Keratinocyte (primary cell): ENCODE results near the gene LAMP1. TPM values are rescaled to one million over a fixed set of nuclear protein-coding genes. Genes with fewer than 3 reads are reported as not detected.

ENCODE experiments used
- DNase-seq: peaks from one replicate; pipeline ENCODE4 v3.0.0-alpha.2; 2011; ENCODE audit warnings: low read depth, missing footprints, low spot score
- FAIRE-seq: peaks from 2 replicates; lab custom pipeline; 2011; peaks lifted over from hg19 to GRCh38; lab: Jason Lieb, UNC
- H2AFZ ChIP-seq: 2 replicates; pipeline ENCODE4 v1.6.0; 2012; ENCODE audit warnings: low read length, control low read depth, inconsistent platforms; ENCODE audit not compliant: control insufficient read depth
- H3K27ac ChIP-seq: 2 replicates; pipeline ENCODE4 v1.5.1; 2011; ENCODE audit warnings: low read length; ENCODE audit not compliant: control insufficient read depth, insufficient read depth
- H3K27me3 ChIP-seq: 3 replicates; pipeline ENCODE4 v1.6.0; 2011; ENCODE audit warnings: low read length; ENCODE audit not compliant: control insufficient read depth, insufficient read depth; ENCODE audit errors: extremely low read depth
- H3K36me3 ChIP-seq, 2 experiments: 2 replicates in 1 of 2; 3 replicates in 1 of 2; pipeline ENCODE4 v1.5.1; 2011; ENCODE audit warnings: low read length in 2 of 2, mild to moderate bottlenecking in 1 of 2; ENCODE audit not compliant: control insufficient read depth in 2 of 2, insufficient read depth in 2 of 2; ENCODE audit errors: extremely low read depth in 1 of 2
- H3K4me1 ChIP-seq: 3 replicates; pipeline ENCODE4 v1.5.1; 2011; ENCODE audit warnings: low read length; ENCODE audit not compliant: control insufficient read depth, insufficient read depth; ENCODE audit errors: extremely low read depth
- H3K4me2 ChIP-seq: 3 replicates; pipeline ENCODE4 v1.6.0; 2011; ENCODE audit warnings: low read depth, low read length; ENCODE audit not compliant: control insufficient read depth, insufficient read depth; ENCODE audit errors: extremely low read depth
- H3K4me3 ChIP-seq, 3 experiments: fragments of 200-600 bp in 1 of 3; sonication (generic) in 1 of 3; 2 replicates in 2 of 3; 3 replicates in 1 of 3; pipeline ENCODE4 v1.5.1; 2011 to 2016; ENCODE audit warnings: low read length in 3 of 3, mild to moderate bottlenecking in 3 of 3, control low read depth in 2 of 3, inconsistent platforms in 1 of 3, low read depth in 1 of 3, mixed read lengths in 1 of 3, mixed run types in 1 of 3, moderate library complexity in 1 of 3; ENCODE audit not compliant: control insufficient read depth in 2 of 3, insufficient read depth in 2 of 3; ENCODE audit errors: extremely low read depth in 1 of 3
- H3K79me2 ChIP-seq: 2 replicates; pipeline ENCODE4 v1.6.0; 2012; ENCODE audit warnings: low read length; ENCODE audit not compliant: control insufficient read depth, insufficient read depth
- H3K9ac ChIP-seq: 3 replicates; pipeline ENCODE4 v1.6.0; 2011; ENCODE audit warnings: low read length; ENCODE audit not compliant: control insufficient read depth, insufficient read depth; ENCODE audit errors: extremely low read depth
- H3K9me1 ChIP-seq: 3 replicates; pipeline ENCODE4 v1.6.0; 2011; ENCODE audit warnings: low read length; ENCODE audit not compliant: control insufficient read depth, insufficient read depth; ENCODE audit errors: extremely low read depth
- H3K9me3 ChIP-seq: 2 replicates; pipeline ENCODE4 v1.5.1; 2012; ENCODE audit warnings: low read depth, low read length; ENCODE audit not compliant: control insufficient read depth
- H4K20me1 ChIP-seq: 3 replicates; pipeline ENCODE4 v1.6.0; 2011; ENCODE audit warnings: low read length; ENCODE audit not compliant: control insufficient read depth, insufficient read depth; ENCODE audit errors: extremely low read depth
- EZH2 ChIP-seq: IDR thresholded peaks from one replicate; pipeline ENCODE4 v1.6.1; 2012; ENCODE audit warnings: inconsistent platforms, mild to moderate bottlenecking, low read length, moderate library complexity
- dilution Hi-C: fragments of 300-500 bp; cut with MboI; formaldehyde crosslinking; loops from one replicate; pipeline ENCODE4 v1.7.0; 2020; ENCODE audit warnings: low sequenced_read_pairs; ENCODE audit not compliant: extremely low pct_ligation_motif_present
- polyA plus RNA-seq, 5 experiments: library from polyadenylated mRNA; depleted of rRNA in 3 of 5; stranded (reverse) in 3 of 5; stranded (forward) in 1 of 5; unstranded in 1 of 5; fragments of >200 nt; gene quantifications; 1 replicate in 1 of 5; 2 replicates in 3 of 5; 3 replicates in 1 of 5; pipeline versions ENCODE4 v1.2.1 to v1.2.3, GENCODE V29; 2011 to 2012; ENCODE audit warnings: missing spikeins in 2 of 5, low read depth in 1 of 5, low replicate concordance in 1 of 5
- TF ChIP-seq, protein P1 (sequence below), 3 experiments: IDR thresholded peaks in 1 of 3; conservative IDR thresholded peaks in 1 of 3; optimal IDR thresholded peaks in 1 of 3; 2 replicates in 2 of 3; 3 replicates in 1 of 3; pipeline versions ENCODE3 to v1.5.1; 2011; ENCODE audit warnings: low read length in 3 of 3, mild to moderate bottlenecking in 3 of 3, moderate library complexity in 2 of 3, control low read depth in 1 of 3, inconsistent platforms in 1 of 3; ENCODE audit not compliant: insufficient read depth in 2 of 3; ENCODE audit errors: extremely low read depth in 1 of 3

LAMP1 gene
- polyA plus RNA-seq, 1 donor (not counting 4 experiments of a cell fraction or from before 2014, with no cell fraction given): 202 TPM

DNA sequence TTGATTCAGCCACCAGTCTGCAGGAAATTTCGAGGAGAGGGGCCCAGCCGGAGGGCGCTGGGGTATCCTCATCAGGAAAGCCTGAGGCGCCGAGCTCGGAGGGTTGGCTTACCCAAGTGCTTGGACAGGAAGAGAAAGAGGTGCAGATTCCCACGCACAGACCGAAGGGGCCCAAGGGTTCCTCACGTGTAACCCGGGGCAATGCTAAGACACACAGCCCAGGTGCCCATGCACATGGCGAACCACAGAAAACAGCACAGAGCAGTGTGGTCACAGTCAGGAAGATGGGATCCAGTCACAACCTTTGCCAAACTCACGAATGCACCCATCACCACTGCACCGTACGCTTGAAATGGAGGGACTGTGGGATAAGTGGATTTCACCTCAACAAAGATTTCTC lies 36.0 kb downstream of the LAMP1 start:
- no peaks in the 10 kb centered on the region for H3K9me3 ChIP-seq
- no peak overlapping the region for H3K4me2 ChIP-seq
- H3K9ac ChIP-seq: no peak overlapping the region
- no peaks in the 10 kb centered on the region for H4K20me1 ChIP-seq
- H3K27me3 ChIP-seq: no peaks in the 10 kb centered on the region
- no peak for DNase-seq
- H3K79me2 ChIP-seq: no peaks in the 10 kb centered on the region
- peaks cover 6% of the 10 kb centered on the region for H3K4me1 ChIP-seq
- no peak overlapping the region for H3K4me3 ChIP-seq
- no peak overlapping the region for H2AFZ ChIP-seq
- H3K9me1 ChIP-seq: no peaks in the 10 kb centered on the region
- dilution Hi-C loops: no loop called here
- TF ChIP-seq, protein P1, sequence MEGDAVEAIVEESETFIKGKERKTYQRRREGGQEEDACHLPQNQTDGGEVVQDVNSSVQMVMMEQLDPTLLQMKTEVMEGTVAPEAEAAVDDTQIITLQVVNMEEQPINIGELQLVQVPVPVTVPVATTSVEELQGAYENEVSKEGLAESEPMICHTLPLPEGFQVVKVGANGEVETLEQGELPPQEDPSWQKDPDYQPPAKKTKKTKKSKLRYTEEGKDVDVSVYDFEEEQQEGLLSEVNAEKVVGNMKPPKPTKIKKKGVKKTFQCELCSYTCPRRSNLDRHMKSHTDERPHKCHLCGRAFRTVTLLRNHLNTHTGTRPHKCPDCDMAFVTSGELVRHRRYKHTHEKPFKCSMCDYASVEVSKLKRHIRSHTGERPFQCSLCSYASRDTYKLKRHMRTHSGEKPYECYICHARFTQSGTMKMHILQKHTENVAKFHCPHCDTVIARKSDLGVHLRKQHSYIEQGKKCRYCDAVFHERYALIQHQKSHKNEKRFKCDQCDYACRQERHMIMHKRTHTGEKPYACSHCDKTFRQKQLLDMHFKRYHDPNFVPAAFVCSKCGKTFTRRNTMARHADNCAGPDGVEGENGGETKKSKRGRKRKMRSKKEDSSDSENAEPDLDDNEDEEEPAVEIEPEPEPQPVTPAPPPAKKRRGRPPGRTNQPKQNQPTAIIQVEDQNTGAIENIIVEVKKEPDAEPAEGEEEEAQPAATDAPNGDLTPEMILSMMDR (optimal IDR thresholded peaks at IDR 0.05 in 1 of 3, IDR thresholded peaks at IDR 0.05 in 1 of 3, conservative IDR thresholded peaks at IDR 0.05 in 1 of 3; ENCODE audit: extremely low read depth in 1 of 3, insufficient read depth in 2 of 3, low read length in 3 of 3): no peak
- no peak for TF ChIP-seq EZH2
- H3K27ac ChIP-seq: no peak overlapping the region
- no peak for FAIRE-seq
- H3K36me3 ChIP-seq: no peaks in the 10 kb centered on the region

GRCh38 chr13:113337556-113337955 lies 40.5 kb downstream of the LAMP1 start:
- no peak overlapping the region for H3K27ac ChIP-seq
- dilution Hi-C loops: no loop called here
- H3K4me3 ChIP-seq: no peak overlapping the region
- no peaks in the 10 kb centered on the region for H3K36me3 ChIP-seq
- no peaks in the 10 kb centered on the region for H3K9me3 ChIP-seq
- no peaks in the 10 kb centered on the region for H3K4me1 ChIP-seq
- no peaks in the 10 kb centered on the region for H3K9me1 ChIP-seq
- no peaks in the 10 kb centered on the region for H3K79me2 ChIP-seq
- H2AFZ ChIP-seq: no peak overlapping the region
- TF ChIP-seq EZH2: no peak
- TF ChIP-seq, protein P1 (optimal IDR thresholded peaks at IDR 0.05 in 1 of 3, IDR thresholded peaks at IDR 0.05 in 1 of 3, conservative IDR thresholded peaks at IDR 0.05 in 1 of 3; ENCODE audit: extremely low read depth in 1 of 3, insufficient read depth in 2 of 3, low read length in 3 of 3): no peak
- H4K20me1 ChIP-seq: no peaks in the 10 kb centered on the region
- H3K27me3 ChIP-seq: no peaks in the 10 kb centered on the region
- no peak for DNase-seq
- no peak for FAIRE-seq
- no peak overlapping the region for H3K4me2 ChIP-seq
- H3K9ac ChIP-seq: no peak overlapping the region
